GM21526 (cell line): Measurements from ENCODE around the gene TATDN2.
A peak's percentile ranks its signal among the peaks of the same experiment; 100 is the strongest.
"Not testable (repeated sequence)": the region's sequence is repeated elsewhere in the genome, so short reads cannot be mapped to it uniquely, and the experiment has no call there.

Source experiments
- ATAC-seq: cut with Tn5 transposase; IDR thresholded peaks from one replicate; pipeline ENCODE4 v1.9.1; 2021; ENCODE audit warnings: moderate library complexity; ENCODE audit not compliant: unreplicated experiment, low FRiP score

The TATDN2 gene

GRCh38 chr3:10288575-10288960 lies 40.3 kb downstream of the TATDN2 start:
- no peak for ATAC-seq

- ATAC-seq: no peak
These were observed 40.8 kb downstream of the TATDN2 start for GRCh38 chr3:10289077-10289476.

GRCh38 chr3:10289787-10290355 lies 41.6 kb downstream of the TATDN2 start:
- no peak for ATAC-seq

GRCh38 chr3:10290481-10291176 lies 42.4 kb downstream of the TATDN2 start:
- ATAC-seq: no peak

- ATAC-seq: no peak
These were observed 43.4 kb downstream of the TATDN2 start for GRCh38 chr3:10291641-10292040.

GRCh38 chr3:10292505-10293419 lies 44.5 kb downstream of the TATDN2 start, which contains the start of gene GHRL:
Gene GHRL (minus strand): TSS chr3:10292947. CDS start chr3:10290180, 2,767 bp downstream.
- ATAC-seq: peak; percentile 50

- no peak for ATAC-seq
These were observed 45.8 kb downstream of the TATDN2 start for GRCh38 chr3:10294030-10294586.

- not testable (repeated sequence) for ATAC-seq
These were observed 49.8 kb downstream of the TATDN2 start for GRCh38 chr3:10298064-10298463.

- ATAC-seq: no peak
These were observed 50.9 kb downstream of the TATDN2 start for GRCh38 chr3:10299175-10299574.

- ATAC-seq: no peak
These were observed 51.4 kb downstream of the TATDN2 start for GRCh38 chr3:10299679-10300078.

GRCh38 chr3:10300087-10300486 lies 51.8 kb downstream of the TATDN2 start:
- ATAC-seq: no peak

GRCh38 chr3:10303105-10303504 lies 54.8 kb downstream of the TATDN2 start:
- no peak for ATAC-seq

- no peak for ATAC-seq
These were observed 55.5 kb downstream of the TATDN2 start for GRCh38 chr3:10303785-10304184.

GRCh38 chr3:10304905-10305304 lies 56.6 kb downstream of the TATDN2 start:
- ATAC-seq: no peak

GRCh38 chr3:10305331-10305902 lies 57.2 kb downstream of the TATDN2 start:
- no peak for ATAC-seq

GRCh38 chr3:10306156-10306555 lies 57.9 kb downstream of the TATDN2 start:
- ATAC-seq: no peak

GRCh38 chr3:10308678-10309077 lies 60.4 kb downstream of the TATDN2 start:
- ATAC-seq: no peak

- no peak for ATAC-seq
These were observed 61.5 kb downstream of the TATDN2 start for GRCh38 chr3:10309736-10310135.

GRCh38 chr3:10310578-10310977 lies 62.3 kb downstream of the TATDN2 start:
- no peak for ATAC-seq

GRCh38 chr3:10311710-10312109 lies 63.5 kb downstream of the TATDN2 start:
- ATAC-seq: no peak

GRCh38 chr3:10312391-10312790 lies 64.1 kb downstream of the TATDN2 start:
- no peak for ATAC-seq
